K562 (cell line): ENCODE data around the gene MYOG. TPM values are rescaled to one million over a fixed set of nuclear protein-coding genes. Genes with fewer than 3 reads are reported as not detected.

Experiments
- ATAC-seq: fragments of 200-7000 bp; cut with Tn5 transposase; 3 replicates; pipeline ENCODE4 v1.9.1; 2020; ENCODE audit warnings: moderate library complexity
- BruUV-seq: library from RNA; stranded (reverse); fragments of 400-500 nt; replicated peaks from 2 replicates; lab custom pipeline; 2021; lab: Mats Ljungman, UMichigan
- CTCF ChIA-PET: fragments of 300-600 bp; formaldehyde crosslinking; extraction: SDS; loops from one replicate; lab custom pipeline; 2021; ENCODE audit warnings: low intra/inter-chr PET ratio; lab: Yijun Ruan, JAX
- POLR2A ChIA-PET: fragments of 300-600, 350-650 bp; sonication (Branson Sonifier 250); formaldehyde crosslinking; extraction: SDS; loops from one replicate; lab custom pipeline; 2021; ENCODE audit warnings: antibody characterized with exemption, inconsistent platforms; lab: Yijun Ruan, JAX
- DNase-seq, 4 experiments: peaks; one replicate each; pipeline versions ENCODE4 v3.0.0 to v3.0.0-alpha.2; 2011 to 2018; ENCODE audit warnings: low spot score in 3 of 4, mixed read lengths in 3 of 4; ENCODE audit errors: extremely low read depth in 1 of 4
- FAIRE-seq: peaks from 2 replicates; lab custom pipeline; 2011; peaks lifted over from hg19 to GRCh38; lab: Jason Lieb, UNC
- H2AFZ ChIP-seq: 2 replicates; pipeline ENCODE4 v1.6.0; 2011; ENCODE audit warnings: low read depth, low read length, control low read depth, inconsistent platforms
- H3K27ac ChIP-seq: fragments of 200-600 bp; 3 replicates; pipeline ENCODE4 v1.8.0; 2011; ENCODE audit warnings: low read depth, mild to moderate bottlenecking, control low read depth, inconsistent platforms, low read length, moderate library complexity, mixed read lengths; ENCODE audit errors: extremely low read depth
- H3K27me3 ChIP-seq, 2 experiments: fragments of 300-600 bp in 1 of 2; 2 replicates in 1 of 2; 3 replicates in 1 of 2; pipeline versions ENCODE4 v1.6.0 to v1.8.0; 2011; ENCODE audit warnings: inconsistent platforms in 2 of 2, low read length in 2 of 2, mild to moderate bottlenecking in 1 of 2, mixed read lengths in 1 of 2, moderate library complexity in 1 of 2; ENCODE audit not compliant: control insufficient read depth in 2 of 2, insufficient read depth in 2 of 2
- H3K36me3 ChIP-seq: fragments of 300-600 bp; 3 replicates; pipeline ENCODE4 v1.8.0; 2011; ENCODE audit warnings: mild to moderate bottlenecking, low read length, inconsistent platforms; ENCODE audit not compliant: control insufficient read depth, insufficient read depth
- H3K4me1 ChIP-seq, 2 experiments: fragments of 200-600 bp in 1 of 2; replicated peaks in 1 of 2; 2 replicates in 1 of 2; 3 replicates in 1 of 2; pipeline versions ENCODE4 v1.5.1 to v1.8.0; 2011; ENCODE audit warnings: inconsistent platforms in 2 of 2, low read length in 2 of 2, mild to moderate bottlenecking in 1 of 2, mixed read lengths in 1 of 2, moderate library complexity in 1 of 2; ENCODE audit not compliant: control insufficient read depth in 2 of 2, insufficient read depth in 2 of 2
- H3K4me2 ChIP-seq: 2 replicates; pipeline ENCODE4 v1.6.1; 2011; ENCODE audit warnings: low read length, control low read depth, inconsistent platforms, mixed read lengths; ENCODE audit not compliant: insufficient read depth
- H3K4me3 ChIP-seq: fragments of 200-600 bp; sonication (generic), shearing (Covaris generic); 2 replicates; pipeline ENCODE4 v1.5.1; 2016; ENCODE audit warnings: control low read depth, inconsistent platforms
- H3K79me2 ChIP-seq: fragments of 200-600 bp; 3 replicates; pipeline ENCODE4 v1.8.0; 2011; ENCODE audit warnings: low read length, inconsistent platforms; ENCODE audit not compliant: control insufficient read depth, insufficient read depth
- H3K9ac ChIP-seq, 2 experiments: 2 replicates each; pipeline versions ENCODE4 v1.6.0 to v1.6.1; 2011; ENCODE audit warnings: low read depth in 2 of 2, low read length in 2 of 2, control low read depth in 1 of 2, inconsistent platforms in 1 of 2, mild to moderate bottlenecking in 1 of 2, mixed read lengths in 1 of 2; ENCODE audit not compliant: insufficient read depth in 1 of 2
- H3K9me1 ChIP-seq: one replicate; pipeline ENCODE4 v1.6.0; 2011; ENCODE audit warnings: inconsistent platforms, mild to moderate bottlenecking, low read length, moderate library complexity; ENCODE audit not compliant: control insufficient read depth, insufficient read depth
- H3K9me3 ChIP-seq: replicated peaks from 2 replicates; pipeline ENCODE4 v1.5.1; 2011; ENCODE audit warnings: low read depth, low read length, inconsistent platforms; ENCODE audit not compliant: control insufficient read depth, insufficient read depth
- H4K20me1 ChIP-seq: replicated peaks from 2 replicates; pipeline ENCODE4 v1.6.1; 2011; ENCODE audit warnings: low read length, inconsistent platforms, mixed read lengths; ENCODE audit not compliant: control insufficient read depth, insufficient read depth
- BRD4 ChIP-seq: fragments of 200-600 bp; sonication (generic); IDR thresholded peaks from 2 replicates; pipeline ENCODE4 v1.6.1; 2017; ENCODE audit warnings: inconsistent platforms
- COPS2 ChIP-seq: fragments of 450-650 bp; conservative IDR thresholded peaks from 2 replicates; pipeline ENCODE4 v1.6.1; 2016; ENCODE audit warnings: mild to moderate bottlenecking, moderate library complexity
- JUNB ChIP-seq: fragments of 450-650 bp; formaldehyde crosslinking; conservative IDR thresholded peaks from 2 replicates; pipeline ENCODE4 v1.4.0; 2020; ENCODE audit warnings: mild to moderate bottlenecking
- NCOA6 ChIP-seq: fragments of 450-650 bp; IDR thresholded peaks from 2 replicates; pipeline ENCODE4 v1.6.1; 2017; ENCODE audit warnings: mild to moderate bottlenecking
- NFATC3 ChIP-seq: fragments of 450-650 bp; IDR thresholded peaks from 2 replicates; pipeline ENCODE4 v1.6.1; 2017; ENCODE audit warnings: mild to moderate bottlenecking
- RAD51 ChIP-seq: fragments of 450-650 bp; IDR thresholded peaks from 2 replicates; pipeline ENCODE4 v1.7.1; 2016; ENCODE audit warnings: low read depth, mild to moderate bottlenecking, borderline replicate concordance
- SPI1 ChIP-seq: IDR thresholded peaks from 2 replicates; pipeline ENCODE4 v1.6.1; 2011; ENCODE audit warnings: low read depth, low read length, control low read depth, borderline replicate concordance
- ZC3H8 ChIP-seq: fragments of 450-650 bp; IDR thresholded peaks from 2 replicates; pipeline ENCODE4 v1.6.1; 2017
- ZNF121 ChIP-seq: sonication (generic); formaldehyde crosslinking; conservative IDR thresholded peaks from 2 replicates; pipeline ENCODE4 v1.8.0; 2022; ENCODE audit warnings: missing genetic modification reagents
- ZNF224 ChIP-seq: sonication (generic); formaldehyde crosslinking; IDR thresholded peaks from 2 replicates; pipeline ENCODE4 v1.8.0; 2022; ENCODE audit warnings: mild to moderate bottlenecking, missing genetic modification reagents
- ZNF354B ChIP-seq: fragments of 250-450 bp; sonication (Bioruptor Pico); IDR thresholded peaks from 2 replicates; pipeline ENCODE4 v1.4.0; 2020
- ZNF384 ChIP-seq: IDR thresholded peaks from 2 replicates; pipeline ENCODE4 v1.6.1; 2012; ENCODE audit warnings: low read depth, low read length, improper control_type of control experiment
- ZNF444 ChIP-seq: fragments of 250-450 bp; sonication (Bioruptor Pico); IDR thresholded peaks from 2 replicates; pipeline ENCODE4 v1.4.0; 2020; ENCODE audit warnings: mild to moderate bottlenecking, moderate library complexity
- ZNF644 ChIP-seq: fragments of 200-800 bp; sonication (Bioruptor generic); IDR thresholded peaks from 2 replicates; pipeline ENCODE4 v1.6.1; 2016; ENCODE audit warnings: low read depth, missing genetic modification characterization, missing compliant biosample characterization
- WGBS: fragments of 100-300 bp; shearing (Covaris generic); methylation state at CpG from one replicate; pipeline ENCODE4 v1.1.6; 2016; ENCODE audit warnings: low coverage, mixed read lengths; ENCODE audit not compliant: insufficient coverage; ENCODE audit errors: missing lambda C conversion rate; 5-methylcytosine and 5-hydroxymethylcytosine counted together
- in situ Hi-C: fragments of 300-500 bp; cut with MboI; formaldehyde crosslinking; loops from 4 replicates; pipeline ENCODE4 v1.15.0; 2018; ENCODE audit warnings: inconsistent platforms, mixed read lengths
- intact Hi-C: fragments of 100-400 bp; cut with micrococcal nuclease; formaldehyde crosslinking; loops from 2 replicates; pipeline ENCODE4 v1.14.2; 2022
- polyA plus RNA-seq, 8 experiments: library from polyadenylated mRNA; depleted of rRNA in 4 of 8; stranded (reverse) in 5 of 8; unstranded in 3 of 8; fragments of >200 nt; fragmentation: Nextera tagmentation in 2 of 8; fragmentation: Illumina TruSeq in 1 of 8; extraction: Ambion mirVana in 2 of 8; extraction: Trizol in 1 of 8; gene quantifications; 2 replicates each; pipeline versions ENCODE4 v1.2.1 to v1.2.3, GENCODE V29; 2011 to 2014; ENCODE audit warnings: inconsistent platforms in 1 of 8, missing spikeins in 1 of 8
- total RNA-seq, 7 experiments: library from RNA; depleted of rRNA in 6 of 7; stranded (reverse); fragments of >200 nt in 6 of 7; fragmentation: Illumina TruSeq in 2 of 7; extraction: Trizol in 2 of 7; gene quantifications; 2 replicates each; pipeline versions ENCODE4 v1.2.1 to v1.2.3, GENCODE V29; 2011 to 2021; ENCODE audit warnings: low replicate concordance in 1 of 7
- TF ChIP-seq, protein P1 (sequence below), 2 experiments: fragments of 450-650 bp; IDR thresholded peaks; 2 replicates each; pipeline ENCODE4 v1.6.1; 2016
- TF ChIP-seq, protein P2 (sequence below), 3 experiments: IDR thresholded peaks in 2 of 3; conservative IDR thresholded peaks in 1 of 3; 2 replicates each; pipeline ENCODE4 v1.5.1; 2011 to 2012; ENCODE audit warnings: low read length in 3 of 3, mild to moderate bottlenecking in 3 of 3, control low read depth in 2 of 3, improper control_type of control experiment in 1 of 3, inconsistent platforms in 1 of 3, low read depth in 1 of 3, mixed read lengths in 1 of 3, moderate library complexity in 1 of 3; ENCODE audit not compliant: insufficient read depth in 2 of 3
- TF ChIP-seq, protein P3 (sequence below): sonication (generic); formaldehyde crosslinking; IDR thresholded peaks from 2 replicates; pipeline ENCODE4 v1.5.0; 2020; ENCODE audit warnings: missing genetic modification reagents
- TF ChIP-seq, protein P4 (sequence below): IDR thresholded peaks from 2 replicates; pipeline ENCODE4 v1.6.1; 2011; ENCODE audit not compliant: insufficient read length; ENCODE audit errors: extremely low read depth

MYOG gene
- total and polyA plus RNA-seq, 9 of the 15 experiments (the other 6 are each of a cell fraction or from before 2014, with no cell fraction given): not detected

DNA sequence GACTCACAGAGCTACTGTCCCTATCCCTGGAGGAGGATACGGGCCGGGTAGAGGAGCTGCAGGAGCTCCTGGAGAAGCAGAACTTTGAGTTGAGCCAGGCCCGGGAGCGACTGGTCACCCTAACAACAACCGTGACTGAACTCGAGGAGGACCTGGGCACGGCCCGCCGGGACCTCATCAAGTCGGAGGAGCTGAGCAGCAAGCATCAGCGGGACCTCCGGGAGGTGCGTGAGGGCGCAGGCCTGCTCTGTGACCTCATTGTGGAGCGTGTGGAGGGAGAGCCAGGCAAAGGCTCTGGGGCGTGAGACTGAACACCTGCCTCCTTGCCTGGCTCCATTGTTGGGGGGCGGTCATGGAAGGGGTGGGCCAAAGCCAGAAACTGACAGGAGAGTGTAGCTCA lies 40.5 kb downstream of the MYOG start:
- intact Hi-C loops (no loop called here), in situ Hi-C loops (no loop called here)
- POLR2A ChIA-PET: interaction anchor here (0.8 to 1.7 kb wide), 5 partner anchors 10 to 39 kb away, joined by 3 to 8 read pairs (median 3); partner anchors contain the start of gene TMEM183A
- no peak for TF ChIP-seq ZC3H8
- no peak for TF ChIP-seq COPS2
- TF ChIP-seq ZNF444 (CRISPR knock-in tag): no peak
- TF ChIP-seq SPI1: no peak
- no peak for TF ChIP-seq ZNF384
- no peak for TF ChIP-seq JUNB (CRISPR knock-in tag)
- no peak for TF ChIP-seq ZNF224
- no peak for TF ChIP-seq BRD4
- TF ChIP-seq RAD51: no peak
- TF ChIP-seq, protein P1, sequence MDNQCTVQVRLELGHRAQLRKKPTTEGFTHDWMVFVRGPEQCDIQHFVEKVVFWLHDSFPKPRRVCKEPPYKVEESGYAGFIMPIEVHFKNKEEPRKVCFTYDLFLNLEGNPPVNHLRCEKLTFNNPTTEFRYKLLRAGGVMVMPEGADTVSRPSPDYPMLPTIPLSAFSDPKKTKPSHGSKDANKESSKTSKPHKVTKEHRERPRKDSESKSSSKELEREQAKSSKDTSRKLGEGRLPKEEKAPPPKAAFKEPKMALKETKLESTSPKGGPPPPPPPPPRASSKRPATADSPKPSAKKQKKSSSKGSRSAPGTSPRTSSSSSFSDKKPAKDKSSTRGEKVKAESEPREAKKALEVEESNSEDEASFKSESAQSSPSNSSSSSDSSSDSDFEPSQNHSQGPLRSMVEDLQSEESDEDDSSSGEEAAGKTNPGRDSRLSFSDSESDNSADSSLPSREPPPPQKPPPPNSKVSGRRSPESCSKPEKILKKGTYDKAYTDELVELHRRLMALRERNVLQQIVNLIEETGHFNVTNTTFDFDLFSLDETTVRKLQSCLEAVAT (IDR thresholded peaks at IDR 0.05): no peak
- TF ChIP-seq, protein P2, sequence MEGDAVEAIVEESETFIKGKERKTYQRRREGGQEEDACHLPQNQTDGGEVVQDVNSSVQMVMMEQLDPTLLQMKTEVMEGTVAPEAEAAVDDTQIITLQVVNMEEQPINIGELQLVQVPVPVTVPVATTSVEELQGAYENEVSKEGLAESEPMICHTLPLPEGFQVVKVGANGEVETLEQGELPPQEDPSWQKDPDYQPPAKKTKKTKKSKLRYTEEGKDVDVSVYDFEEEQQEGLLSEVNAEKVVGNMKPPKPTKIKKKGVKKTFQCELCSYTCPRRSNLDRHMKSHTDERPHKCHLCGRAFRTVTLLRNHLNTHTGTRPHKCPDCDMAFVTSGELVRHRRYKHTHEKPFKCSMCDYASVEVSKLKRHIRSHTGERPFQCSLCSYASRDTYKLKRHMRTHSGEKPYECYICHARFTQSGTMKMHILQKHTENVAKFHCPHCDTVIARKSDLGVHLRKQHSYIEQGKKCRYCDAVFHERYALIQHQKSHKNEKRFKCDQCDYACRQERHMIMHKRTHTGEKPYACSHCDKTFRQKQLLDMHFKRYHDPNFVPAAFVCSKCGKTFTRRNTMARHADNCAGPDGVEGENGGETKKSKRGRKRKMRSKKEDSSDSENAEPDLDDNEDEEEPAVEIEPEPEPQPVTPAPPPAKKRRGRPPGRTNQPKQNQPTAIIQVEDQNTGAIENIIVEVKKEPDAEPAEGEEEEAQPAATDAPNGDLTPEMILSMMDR (IDR thresholded peaks at IDR 0.05 in 2 of 3, conservative IDR thresholded peaks at IDR 0.05 in 1 of 3; ENCODE audit: insufficient read depth in 2 of 3, low read depth in 1 of 3, low read length in 3 of 3): no peak
- TF ChIP-seq NCOA6: no peak
- TF ChIP-seq, protein P3, sequence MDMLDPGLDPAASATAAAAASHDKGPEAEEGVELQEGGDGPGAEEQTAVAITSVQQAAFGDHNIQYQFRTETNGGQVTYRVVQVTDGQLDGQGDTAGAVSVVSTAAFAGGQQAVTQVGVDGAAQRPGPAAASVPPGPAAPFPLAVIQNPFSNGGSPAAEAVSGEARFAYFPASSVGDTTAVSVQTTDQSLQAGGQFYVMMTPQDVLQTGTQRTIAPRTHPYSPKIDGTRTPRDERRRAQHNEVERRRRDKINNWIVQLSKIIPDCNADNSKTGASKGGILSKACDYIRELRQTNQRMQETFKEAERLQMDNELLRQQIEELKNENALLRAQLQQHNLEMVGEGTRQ (CRISPR knock-in tag): no peak
- no peak for TF ChIP-seq ZNF644
- TF ChIP-seq, protein P4, sequence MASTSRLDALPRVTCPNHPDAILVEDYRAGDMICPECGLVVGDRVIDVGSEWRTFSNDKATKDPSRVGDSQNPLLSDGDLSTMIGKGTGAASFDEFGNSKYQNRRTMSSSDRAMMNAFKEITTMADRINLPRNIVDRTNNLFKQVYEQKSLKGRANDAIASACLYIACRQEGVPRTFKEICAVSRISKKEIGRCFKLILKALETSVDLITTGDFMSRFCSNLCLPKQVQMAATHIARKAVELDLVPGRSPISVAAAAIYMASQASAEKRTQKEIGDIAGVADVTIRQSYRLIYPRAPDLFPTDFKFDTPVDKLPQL: no peak
- no peak for TF ChIP-seq ZNF354B (CRISPR knock-in tag)
- TF ChIP-seq NFATC3: no peak
- no peak for TF ChIP-seq ZNF121 (CRISPR knock-in tag)
- Histone ChIP-seq H3K27ac (no peak overlapping the region), H3K4me1 (peaks cover 0 to 19% of the 10 kb centered on the region in 2 experiments; a peak in 3 of 5 replicates), H3K27me3 (peaks cover 57 to 82% of the 10 kb centered on the region in 2 experiments), H3K9me3 (no peaks in the 10 kb centered on the region), H2AFZ (no peak overlapping the region), H3K9ac (no peak overlapping the region), H3K36me3 (no peaks in the 10 kb centered on the region), H3K9me1 (peaks cover 2% of the 10 kb centered on the region), H3K4me3 (no peak overlapping the region), H3K79me2 (no peaks in the 10 kb centered on the region), H4K20me1 (peaks cover 43% of the 10 kb centered on the region), H3K4me2 (no peak overlapping the region)
- DNase-seq: no peak
- CTCF ChIA-PET: no interaction called here
- no TSS peak for BruUV-seq
- WGBS: under 1% methylated on average over 17 of the region's 17 CpGs
- no peak for FAIRE-seq
- ATAC-seq: no peak
